HCT116 (cell line): Measurements from ENCODE around the gene ESRRA. TPM values are rescaled to one million over a fixed set of nuclear protein-coding genes. Genes with fewer than 3 reads are reported as not detected.

ENCODE experiments used
- ATAC-seq: fragments of 200-7000 bp; cut with Tn5 transposase; 2 replicates; pipeline ENCODE4 v1.9.1; 2020; ENCODE audit warnings: mild to moderate bottlenecking, moderate library complexity
- BruUV-seq: library from RNA; stranded (reverse); fragments of 400-500 nt; replicated peaks from 2 replicates; lab custom pipeline; 2021; lab: Mats Ljungman, UMichigan
- CTCF ChIA-PET: fragments of 300-600 bp; sonication (Branson Sonifier 250); formaldehyde crosslinking; loops from one replicate; lab custom pipeline; 2021; ENCODE audit warnings: antibody characterized with exemption; lab: Charles Lee
- POLR2A ChIA-PET: fragments of 300-600, 350-600 bp; sonication (Branson Sonifier 250); formaldehyde crosslinking; loops from one replicate; lab custom pipeline; 2021; ENCODE audit warnings: antibody characterized with exemption; lab: Charles Lee
- RAD21 ChIA-PET, 2 experiments: fragments of 300-600 bp; sonication (Branson Sonifier 250); formaldehyde crosslinking; loops; one replicate each; lab custom pipeline; 2023; ENCODE audit warnings: low total read pairs in 2 of 2; ENCODE audit not compliant: uncharacterized antibody in 2 of 2, unreplicated experiment in 2 of 2, low non-redundant PET in 1 of 2; lab: Charles Lee
- DNase-seq: peaks from one replicate; pipeline ENCODE4 v3.0.0-alpha.2; 2010; ENCODE audit warnings: low read depth, low spot score
- H2AFZ ChIP-seq: fragments of 200-600 bp; shearing (Covaris generic), sonication (generic); 2 replicates; pipeline ENCODE4 v1.6.1; 2017; ENCODE audit warnings: low read depth, mixed run types, mixed read lengths, antibody characterized with exemption, low read length; ENCODE audit not compliant: poor library complexity, severe bottlenecking
- H3K27ac ChIP-seq: 2 replicates; pipeline ENCODE4 v1.5.1; 2012; ENCODE audit warnings: low read depth, low read length
- H3K27me3 ChIP-seq: fragments of 200-600 bp; sonication (generic); 2 replicates; pipeline ENCODE4 v1.6.1; 2016; ENCODE audit warnings: mixed run types, low read length, mixed read lengths; ENCODE audit not compliant: insufficient read depth
- H3K36me3 ChIP-seq, 2 experiments: fragments of 200-500 bp in 1 of 2; fragments of 200-600 bp in 1 of 2; sonication (Bioruptor generic) in 1 of 2; sonication (generic) in 1 of 2; 2 replicates each; pipeline versions ENCODE4 v1.5.1 to v1.6.1; 2014 to 2016; ENCODE audit warnings: low read length in 2 of 2, inconsistent platforms in 1 of 2, mixed read lengths in 1 of 2, mixed run types in 1 of 2; ENCODE audit not compliant: insufficient read depth in 2 of 2, control insufficient read depth in 1 of 2
- H3K4me1 ChIP-seq, 2 experiments: fragments of 200-600 bp in 1 of 2; sonication (generic) in 1 of 2; 2 replicates each; pipeline versions ENCODE4 v1.5.1 to v1.6.1; 2012 to 2017; ENCODE audit warnings: low read length in 2 of 2, inconsistent platforms in 1 of 2, mild to moderate bottlenecking in 1 of 2, mixed read lengths in 1 of 2, mixed run types in 1 of 2, moderate library complexity in 1 of 2; ENCODE audit not compliant: insufficient read depth in 2 of 2, control insufficient read depth in 1 of 2
- H3K4me2 ChIP-seq: fragments of 200-600 bp; sonication (generic); 2 replicates; pipeline ENCODE4 v1.6.1; 2017; ENCODE audit warnings: mixed run types, low read length, mixed read lengths
- H3K4me3 ChIP-seq, 2 experiments: fragments of 200-600 bp in 1 of 2; sonication (generic) in 1 of 2; replicated peaks in 1 of 2; 2 replicates each; pipeline ENCODE4 v1.5.1; 2011 to 2016; ENCODE audit warnings: low read length in 2 of 2, control low read depth in 1 of 2, low read depth in 1 of 2, mild to moderate bottlenecking in 1 of 2, mixed read lengths in 1 of 2, mixed run types in 1 of 2
- H3K79me2 ChIP-seq: fragments of 200-600 bp; sonication (generic); 2 replicates; pipeline ENCODE4 v1.6.1; 2017; ENCODE audit warnings: mild to moderate bottlenecking, mixed run types, low read length, moderate library complexity, mixed read lengths; ENCODE audit not compliant: insufficient read depth
- H3K9ac ChIP-seq: fragments of 200-600 bp; sonication (generic); 2 replicates; pipeline ENCODE4 v1.6.1; 2016; ENCODE audit warnings: low read length, mixed read lengths
- H3K9me2 ChIP-seq: fragments of 200-600 bp; sonication (generic), shearing (Covaris generic); 2 replicates; pipeline ENCODE4 v1.6.1; 2017; ENCODE audit warnings: mixed run types, mild to moderate bottlenecking, moderate library complexity; ENCODE audit not compliant: insufficient read depth
- H3K9me3 ChIP-seq, 2 experiments: fragments of 200-500 bp in 1 of 2; fragments of 200-600 bp in 1 of 2; sonication (Bioruptor generic) in 1 of 2; sonication (generic) in 1 of 2; 2 replicates each; pipeline ENCODE4 v1.6.1; 2014 to 2017; ENCODE audit warnings: low read length in 2 of 2, mixed read lengths in 2 of 2, inconsistent platforms in 1 of 2, low read depth in 1 of 2, mild to moderate bottlenecking in 1 of 2, mixed run types in 1 of 2, moderate library complexity in 1 of 2; ENCODE audit not compliant: control insufficient read depth in 1 of 2, insufficient read depth in 1 of 2
- H4K20me1 ChIP-seq: fragments of 200-600 bp; sonication (generic), shearing (Covaris generic); 2 replicates; pipeline ENCODE4 v1.6.1; 2017; ENCODE audit warnings: mixed run types, mild to moderate bottlenecking, moderate library complexity; ENCODE audit not compliant: insufficient read depth
- CTCF ChIP-seq, 3 experiments: fragments of 200-600 bp in 1 of 3; sonication (generic) in 1 of 3; IDR thresholded peaks in 2 of 3; conservative IDR thresholded peaks in 1 of 3; 2 replicates each; pipeline ENCODE4 v1.5.1; 2012 to 2017; ENCODE audit warnings: low read depth in 2 of 3, low read length in 2 of 3, antibody characterized with exemption in 1 of 3, borderline replicate concordance in 1 of 3, control low read depth in 1 of 3, mild to moderate bottlenecking in 1 of 3, mixed read lengths in 1 of 3, mixed run types in 1 of 3, moderate library complexity in 1 of 3; ENCODE audit not compliant: insufficient read depth in 1 of 3
- POLR2A ChIP-seq: IDR thresholded peaks from 2 replicates; pipeline ENCODE4 v1.7.0; 2011; ENCODE audit warnings: borderline replicate concordance; ENCODE audit not compliant: insufficient read depth, insufficient read length; ENCODE audit errors: extremely low read depth
- REST ChIP-seq: IDR thresholded peaks from 2 replicates; pipeline ENCODE4 v1.6.1; 2012; ENCODE audit warnings: low read depth
- SRF ChIP-seq: IDR thresholded peaks from 2 replicates; pipeline ENCODE4 v1.6.1; 2012; ENCODE audit warnings: low read depth
- TCF7L2 ChIP-seq: IDR thresholded peaks from 2 replicates; pipeline ENCODE4 v1.7.0; 2011; ENCODE audit warnings: borderline replicate concordance, inconsistent platforms; ENCODE audit not compliant: insufficient read depth, insufficient read length; ENCODE audit errors: extremely low read depth
- YY1 ChIP-seq: IDR thresholded peaks from 2 replicates; pipeline ENCODE4 v1.6.1; 2011; ENCODE audit warnings: low read length, low read depth, moderate library complexity, mild to moderate bottlenecking; ENCODE audit not compliant: insufficient replicate concordance; ENCODE audit errors: extremely low read depth
- intact Hi-C: fragments of 100-400 bp; cut with micrococcal nuclease; formaldehyde crosslinking; loops from 2 replicates; pipeline ENCODE4 v1.10.0; 2022
- total RNA-seq: library from RNA; stranded (reverse); gene quantifications from one replicate; pipeline ENCODE4 v1.2.1, GENCODE V29; 2021; ENCODE audit not compliant: unreplicated experiment

The ESRRA gene
- total RNA-seq, 1 experiment from 2014 or later, result 62.7 TPM

DNA sequence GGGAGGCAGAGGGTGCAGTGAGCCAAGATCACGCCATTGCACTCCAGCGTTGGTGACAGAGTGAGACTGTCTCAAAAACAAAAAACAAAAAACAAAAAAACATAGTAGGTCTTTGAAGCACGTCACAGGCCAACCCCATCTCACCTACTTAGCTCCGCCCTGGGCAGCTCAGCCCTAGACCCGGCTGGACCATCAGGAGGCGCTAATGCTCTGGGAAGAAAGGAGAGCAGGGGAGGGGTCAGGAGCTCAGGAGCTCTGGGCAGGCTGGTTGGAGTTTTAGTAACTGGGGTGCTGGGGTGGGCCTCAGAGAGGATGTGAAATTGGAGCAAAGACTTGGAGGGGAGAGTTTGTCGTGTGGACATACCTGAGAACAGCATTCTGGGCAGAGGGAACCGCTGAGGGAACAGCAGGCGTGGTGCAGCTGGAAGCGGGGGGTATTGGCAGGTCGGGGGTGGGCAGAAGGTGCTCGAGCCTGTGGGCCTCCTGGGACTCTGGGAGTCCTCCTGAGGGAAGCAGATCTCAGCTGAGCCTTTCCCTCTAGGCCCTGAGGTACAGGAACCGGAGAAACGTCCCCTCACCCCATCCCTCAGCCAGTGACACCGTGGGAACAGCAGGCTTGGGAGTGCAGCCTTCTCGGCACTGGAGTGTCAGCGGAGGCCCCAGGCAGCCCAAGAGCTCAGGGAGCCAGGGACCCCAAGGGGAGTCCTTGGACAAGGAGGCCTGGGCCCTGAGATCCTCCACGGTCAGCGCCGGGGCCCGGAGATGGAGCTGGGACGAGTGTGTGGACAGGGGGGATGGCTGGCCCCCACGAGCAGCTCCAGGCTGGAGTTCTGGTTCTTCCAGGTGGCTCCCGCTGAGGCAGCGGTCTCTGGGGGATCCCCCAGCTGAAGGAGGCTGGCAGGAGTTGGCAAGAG is 51.4 kb downstream of the ESRRA start:
- H3K79me2 ChIP-seq, result peaks cover 27% of the 10 kb centered on the region; the same call in 1 of the 2 replicates
- ChIA-PET RAD21 (interaction anchor here (0.7 to 3.1 kb wide), 7 partner anchors 24 to 293 kb away, joined by 3 to 29 read pairs (median 4); partner anchors contain the start of genes PRDX5 (in 1 of the 2) and TRMT112 (in 1 of the 2)), POLR2A (interaction anchor here (1.0 to 3.1 kb wide), 15 partner anchors 10 to 296 kb away, joined by 3 to 12 read pairs (median 4); partner anchors contain the start of genes FKBP2, PRDX5, STIP1 and TRMT112), CTCF (interaction anchor here (0.6 to 6.2 kb wide), 32 partner anchors 9 to 382 kb away, joined by 3 to 92 read pairs (median 4); partner anchors contain the start of genes ESRRA, FERMT3, FKBP2 and PLCB3)
- peak overlapping the region; percentile 84 for H3K4me2 ChIP-seq
- DNase-seq (peak; percentile 80), ATAC-seq (peak; percentile 66)
- TF ChIP-seq REST (no peak), SRF (no peak), YY1 (peak; percentile 42), TCF7L2 (peak; percentile 39), CTCF (IDR thresholded peaks at IDR 0.05 in 2 of 3, conservative IDR thresholded peaks at IDR 0.05 in 1 of 3; ENCODE audit: borderline replicate concordance in 1 of 3, insufficient read depth in 1 of 3, low read depth in 2 of 3, low read length in 2 of 3) (peak in 2 of 3 experiments; percentile 91 to 92; a peak in 4 of 6 replicates), POLR2A (no peak)
- no TSS peak for BruUV-seq
- H4K20me1 ChIP-seq, result no peaks in the 10 kb centered on the region
- no peak overlapping the region for H2AFZ ChIP-seq
- no peaks in the 10 kb centered on the region for H3K9me2 ChIP-seq
- H3K9ac ChIP-seq, result peak overlapping the region; percentile 95
- H3K4me3 ChIP-seq, result peak overlapping the region; percentile 23 to 51; a peak in 2 of 4 replicates
- intact Hi-C loops, result loop anchor here (5.0 kb wide), 3 partner anchors 91 to 366 kb away; partner anchors contain the start of gene NRXN2
- H3K27ac ChIP-seq, result peak overlapping the region; percentile 87
- H3K27me3 ChIP-seq, result no peaks in the 10 kb centered on the region
- no peaks in the 10 kb centered on the region for H3K9me3 ChIP-seq
- H3K36me3 ChIP-seq, result peaks cover 0 to 14% of the 10 kb centered on the region in 2 experiments; a peak in 1 of 4 replicates
- H3K4me1 ChIP-seq, result peaks cover 28 to 61% of the 10 kb centered on the region in 2 experiments
